Hypothalamus (tissue), 51 donors: Measurements from ENCODE around the gene TMED7.

Experiments
- DNase-seq, 51 donors: peaks; one replicate each; lab custom pipeline; 2025; lab: John Stamatoyannopoulos, UW

TMED7 gene

GRCh38 chr5:115585265-115585664, 40.6 kb downstream of the TMED7 start:
- no peak for DNase-seq

DNA sequence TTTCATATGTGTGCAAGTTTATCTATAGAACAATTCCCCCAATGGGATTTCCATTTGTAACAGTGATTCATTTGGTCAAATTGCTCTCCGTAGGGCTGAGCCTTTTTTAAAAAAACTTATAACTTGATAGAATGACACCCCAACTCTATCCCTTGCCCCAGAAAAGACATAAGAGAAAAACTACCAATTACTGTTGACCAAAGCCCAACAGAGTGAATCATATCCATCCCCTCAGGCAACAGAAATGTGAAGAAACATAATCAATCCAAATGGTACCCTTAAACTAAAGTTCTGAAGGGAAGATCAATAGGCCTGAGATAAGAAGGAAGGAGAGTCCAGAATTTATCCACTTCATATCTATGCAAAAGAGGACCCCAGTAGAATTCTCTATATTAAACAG, 41.3 kb downstream of the TMED7 start:
- no peak for DNase-seq

DNA sequence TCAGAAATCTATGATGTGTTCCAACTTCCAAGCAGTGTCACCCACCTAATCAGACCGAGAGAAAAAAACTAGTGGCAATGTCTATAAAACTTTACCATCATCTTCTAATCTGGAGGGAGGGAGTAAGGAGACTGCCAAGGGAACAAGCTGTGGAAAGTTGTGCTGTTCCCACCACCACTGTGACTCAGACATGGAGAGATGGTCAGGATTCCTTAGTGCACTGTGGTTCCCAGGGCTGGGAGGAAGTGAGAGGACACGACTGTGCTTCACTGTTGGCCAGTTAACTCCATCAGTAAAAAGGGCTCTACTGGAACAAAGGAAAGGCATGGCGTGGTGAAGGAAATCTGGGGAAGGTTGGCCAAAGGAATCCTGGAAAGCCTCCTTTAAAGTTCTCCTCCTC, 42.4 kb downstream of the TMED7 start:
- no peak for DNase-seq

GRCh38 chr5:115580941-115581340, 44.9 kb downstream of the TMED7 start:
- no peak for DNase-seq

GRCh38 chr5:115579747-115580173, 46.1 kb downstream of the TMED7 start:
- no peak for DNase-seq

- DNase-seq: peak in 5 of 51 donors; percentile 4 to 38 (median 13)
Observed at GRCh38 chr5:115579216-115579615, 46.6 kb downstream of the TMED7 start.

- no peak for DNase-seq
Observed at GRCh38 chr5:115578657-115579056, 47.2 kb downstream of the TMED7 start.

DNA sequence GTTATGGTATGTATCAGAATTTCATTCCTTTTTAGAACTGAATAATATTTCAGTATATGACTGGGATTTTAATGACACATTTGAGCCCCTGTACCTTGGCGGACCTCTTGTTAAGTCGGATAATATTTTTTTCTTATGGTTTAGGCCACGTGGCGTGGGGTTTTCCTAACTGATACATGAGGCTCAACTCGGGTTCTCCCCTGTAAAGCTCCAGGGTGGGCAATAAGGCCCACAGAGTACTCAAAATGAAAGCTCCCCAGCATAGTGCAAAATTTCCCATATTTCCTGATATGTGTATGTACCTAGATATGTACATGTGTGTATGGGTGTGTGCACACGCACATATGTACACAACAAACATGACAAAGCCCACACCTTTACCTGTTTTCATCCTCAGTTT, 48.1 kb downstream of the TMED7 start:
- DNase-seq: no peak

DNA sequence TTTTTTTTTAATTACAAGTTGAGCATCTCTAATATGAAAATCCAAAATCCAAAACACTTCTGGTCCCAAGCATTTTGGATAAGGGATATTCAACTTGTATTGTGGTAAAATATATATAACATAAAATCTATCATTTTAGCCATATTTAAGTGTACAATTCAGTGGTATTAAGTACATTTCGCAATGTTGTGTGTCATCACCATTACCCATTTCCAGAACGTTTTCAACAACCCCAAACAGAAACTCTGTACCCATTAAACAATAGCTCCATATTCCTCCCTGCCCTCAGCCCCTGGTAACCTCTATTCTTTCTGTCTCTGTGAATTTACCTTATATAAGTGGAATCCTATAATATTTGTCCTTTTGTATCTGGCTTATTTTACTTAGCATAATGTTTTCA, 48.5 kb downstream of the TMED7 start:
- no peak for DNase-seq

DNA sequence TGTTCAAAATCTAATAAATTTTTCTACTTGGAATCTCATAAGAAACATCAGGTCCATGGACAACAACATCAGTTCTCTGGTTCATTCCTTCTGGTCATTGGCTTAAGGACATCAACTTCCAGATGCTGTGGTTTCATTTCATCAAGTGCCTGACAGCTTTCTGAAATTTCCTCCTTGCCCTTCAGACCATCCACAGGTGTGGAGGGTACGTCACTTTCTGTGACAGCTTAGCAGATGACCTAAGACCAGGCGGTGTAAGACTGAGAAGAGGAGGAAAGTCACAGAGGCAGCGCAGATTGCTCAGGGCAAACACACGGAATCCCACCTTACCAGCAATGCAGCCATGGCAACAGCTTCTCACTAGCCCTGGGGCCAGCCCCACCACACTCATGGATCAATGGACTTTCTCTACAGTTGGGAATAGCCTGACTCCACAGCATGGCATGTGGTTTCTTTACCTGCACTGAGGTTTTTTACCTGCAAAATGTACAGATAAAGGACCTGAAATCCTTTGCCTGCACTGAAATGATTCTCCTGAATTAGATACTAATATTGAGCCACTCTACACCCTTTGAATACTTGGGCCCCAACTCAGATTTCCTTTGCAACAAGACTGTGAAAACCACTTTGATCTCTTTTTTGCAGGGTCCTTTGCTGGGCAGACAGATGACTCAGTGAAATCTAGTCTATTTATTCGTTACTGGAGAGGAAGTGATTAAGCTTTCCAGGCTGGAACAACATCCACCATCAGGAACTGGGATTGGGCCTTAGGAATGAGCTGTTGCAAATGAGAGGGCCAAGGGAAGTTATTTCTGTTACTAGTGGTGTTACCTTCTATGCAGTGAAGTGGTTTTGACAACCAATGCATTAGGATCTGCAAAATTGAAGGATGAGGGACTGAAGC, 50.4 kb downstream of the TMED7 start:
- DNase-seq: no peak

DNA sequence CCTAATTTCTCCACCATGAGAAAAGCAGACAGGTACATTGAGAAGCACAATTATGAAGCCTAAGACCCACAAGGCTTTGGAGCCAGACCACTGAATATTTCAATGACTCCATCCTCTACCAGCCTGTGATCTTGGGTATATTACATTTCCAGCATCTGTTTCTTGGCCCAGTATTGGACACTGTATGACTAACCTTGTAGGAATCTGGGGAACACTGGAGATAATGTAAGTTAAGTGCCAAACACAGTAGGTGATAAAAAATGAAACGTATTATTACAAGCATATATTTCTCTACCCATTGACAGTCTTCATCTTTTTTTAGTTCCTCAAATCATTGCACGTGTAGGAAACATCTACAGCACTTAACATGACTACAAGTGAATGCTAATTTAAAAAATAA, 52.7 kb downstream of the TMED7 start:
- no peak for DNase-seq

- DNase-seq: peak in 46 of 51 donors; percentile 5 to 94 (median 66)
Observed at GRCh38 chr5:115571441-115571878, 54.4 kb downstream of the TMED7 start.

- DNase-seq: no peak
Observed at GRCh38 chr5:115568668-115569067, 57.2 kb downstream of the TMED7 start.

GRCh38 chr5:115565233-115565632, 60.6 kb downstream of the TMED7 start:
- DNase-seq: no peak
